PC-9 (cell line): ENCODE data around the gene ARMH1.

Experiments used
- EZH2 ChIP-seq: fragments of 200-600 bp; sonication (generic); IDR thresholded peaks from 2 replicates; pipeline ENCODE4 v1.8.0; 2017; ENCODE audit warnings: antibody characterized with exemption, low read depth
- TF ChIP-seq, protein P1 (sequence below): fragments of 200-600 bp; sonication (generic); conservative IDR thresholded peaks from 2 replicates; pipeline ENCODE4 v1.6.1; 2017; ENCODE audit warnings: mixed run types, antibody characterized with exemption, mild to moderate bottlenecking, moderate library complexity

DNA sequence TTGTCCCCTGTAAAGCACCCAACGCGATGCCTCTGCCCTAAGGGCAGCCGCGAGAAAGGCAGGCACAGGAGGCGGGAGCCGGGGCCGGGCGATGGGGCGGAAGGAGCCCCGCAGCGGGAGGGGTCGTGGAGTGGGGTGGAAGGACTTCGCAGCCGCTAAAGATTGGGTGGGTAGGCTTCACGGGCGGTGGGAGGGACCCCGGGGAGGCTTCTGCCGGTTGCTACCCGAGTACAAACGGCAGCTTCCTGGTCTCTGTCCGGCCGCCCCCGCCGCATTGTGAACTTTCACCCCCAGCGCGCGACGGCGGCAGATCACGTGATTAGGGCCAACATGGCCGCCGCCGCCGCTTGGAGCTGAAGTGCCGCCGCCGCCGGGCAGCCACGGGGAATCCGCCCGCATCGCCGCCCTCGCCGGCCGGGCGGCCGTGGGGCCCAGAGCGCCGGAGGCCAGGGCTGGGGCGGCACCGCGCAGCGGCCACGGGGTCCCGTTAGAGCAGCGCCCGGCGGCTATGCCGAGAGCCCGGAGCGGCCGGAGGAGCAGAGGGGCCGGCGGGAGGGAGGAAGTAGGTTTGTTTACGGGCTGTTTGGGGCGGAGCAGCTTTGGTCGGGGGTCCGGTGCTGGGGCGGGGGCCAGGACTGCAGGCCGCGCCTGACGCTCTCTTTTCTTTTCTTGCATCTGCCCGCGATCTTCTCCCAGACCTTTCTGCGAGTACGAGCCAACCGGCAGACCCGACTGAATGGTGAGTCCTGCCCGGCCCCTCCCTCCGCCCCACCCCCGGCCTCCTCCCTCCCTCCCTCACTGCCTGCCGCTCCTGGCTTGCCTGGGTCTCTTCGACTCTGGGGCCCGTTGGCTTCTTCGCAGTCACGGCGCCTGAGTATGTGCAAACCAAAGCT lies 42.6 kb upstream of the ARMH1 start:
- TF ChIP-seq, protein P1, sequence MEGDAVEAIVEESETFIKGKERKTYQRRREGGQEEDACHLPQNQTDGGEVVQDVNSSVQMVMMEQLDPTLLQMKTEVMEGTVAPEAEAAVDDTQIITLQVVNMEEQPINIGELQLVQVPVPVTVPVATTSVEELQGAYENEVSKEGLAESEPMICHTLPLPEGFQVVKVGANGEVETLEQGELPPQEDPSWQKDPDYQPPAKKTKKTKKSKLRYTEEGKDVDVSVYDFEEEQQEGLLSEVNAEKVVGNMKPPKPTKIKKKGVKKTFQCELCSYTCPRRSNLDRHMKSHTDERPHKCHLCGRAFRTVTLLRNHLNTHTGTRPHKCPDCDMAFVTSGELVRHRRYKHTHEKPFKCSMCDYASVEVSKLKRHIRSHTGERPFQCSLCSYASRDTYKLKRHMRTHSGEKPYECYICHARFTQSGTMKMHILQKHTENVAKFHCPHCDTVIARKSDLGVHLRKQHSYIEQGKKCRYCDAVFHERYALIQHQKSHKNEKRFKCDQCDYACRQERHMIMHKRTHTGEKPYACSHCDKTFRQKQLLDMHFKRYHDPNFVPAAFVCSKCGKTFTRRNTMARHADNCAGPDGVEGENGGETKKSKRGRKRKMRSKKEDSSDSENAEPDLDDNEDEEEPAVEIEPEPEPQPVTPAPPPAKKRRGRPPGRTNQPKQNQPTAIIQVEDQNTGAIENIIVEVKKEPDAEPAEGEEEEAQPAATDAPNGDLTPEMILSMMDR = no peak
- no peak for TF ChIP-seq EZH2
